B cell (primary cell): ENCODE measurements around the gene LRRN4. TPM values are rescaled to one million over a fixed set of nuclear protein-coding genes. Genes with fewer than 3 reads are reported as not detected.

ENCODE experiments used
- ATAC-seq: fragments of 200-7000 bp; cut with Tn5 transposase; one replicate; pipeline ENCODE4 v1.10.0; 2021; ENCODE audit warnings: low read depth, mild to moderate bottlenecking, moderate number of reproducible peaks, moderate library complexity
- CTCF ChIA-PET: fragments of 350-600 bp; sonication (Branson Sonifier 250); formaldehyde crosslinking; loops from one replicate; lab custom pipeline; 2021; ENCODE audit warnings: antibody characterized with exemption, inconsistent platforms; lab: Charles Lee
- POLR2A ChIA-PET: fragments of 350-600 bp; sonication (Branson Sonifier 250); formaldehyde crosslinking; loops from one replicate; lab custom pipeline; 2021; ENCODE audit warnings: antibody characterized with exemption; lab: Charles Lee
- DNase-seq: peaks from one replicate; pipeline ENCODE4 v3.0.0; 2013
- H2AFZ ChIP-seq: 2 replicates; pipeline ENCODE4 v1.6.1; 2012; ENCODE audit warnings: mild to moderate bottlenecking, low read depth, low read length; ENCODE audit not compliant: insufficient read depth, poor library complexity, severe bottlenecking
- H3K27ac ChIP-seq, 2 donors: 1 replicate in 1 of 2; 2 replicates in 1 of 2; pipeline ENCODE4 v1.5.1; 2012 to 2013; ENCODE audit warnings: low read length in 2 of 2, mild to moderate bottlenecking in 2 of 2, moderate library complexity in 1 of 2
- H3K27me3 ChIP-seq, 4 experiments: fragments of 200-600 bp in 1 of 4; sonication (generic) in 1 of 4; replicated peaks in 1 of 4; 1 replicate in 2 of 4; 2 replicates in 2 of 4; pipeline versions ENCODE4 v1.6.1 to v1.7.0; 2013 to 2016; ENCODE audit warnings: low read length in 3 of 4, mild to moderate bottlenecking in 2 of 4, mixed read lengths in 1 of 4, moderate library complexity in 1 of 4; ENCODE audit not compliant: insufficient read depth in 4 of 4, control insufficient read depth in 3 of 4; ENCODE audit errors: control extremely low read depth in 1 of 4
- H3K36me3 ChIP-seq, 2 experiments: replicated peaks in 1 of 2; 1 replicate in 1 of 2; 2 replicates in 1 of 2; pipeline versions ENCODE4 v1.6.1 to v1.7.1; 2013; ENCODE audit warnings: low read length in 1 of 2; ENCODE audit not compliant: insufficient read depth in 2 of 2, control insufficient read depth in 1 of 2; ENCODE audit errors: control extremely low read depth in 1 of 2, extremely low read depth in 1 of 2
- H3K4me1 ChIP-seq, 2 donors: fragments of 200-600 bp in 1 of 2; sonication (generic) in 1 of 2; 1 replicate in 1 of 2; 2 replicates in 1 of 2; pipeline versions ENCODE4 v1.5.1 to v1.6.1; 2013 to 2017; ENCODE audit warnings: low read length in 2 of 2; ENCODE audit not compliant: control insufficient read depth in 2 of 2, insufficient read depth in 2 of 2
- H3K4me2 ChIP-seq: replicated peaks from 2 replicates; pipeline ENCODE3; 2012; ENCODE audit warnings: mild to moderate bottlenecking, low read depth, low read length; ENCODE audit not compliant: poor library complexity, severe bottlenecking
- H3K4me3 ChIP-seq, 5 experiments: fragments of 200-600 bp in 1 of 5; sonication (generic) in 1 of 5; 1 replicate in 3 of 5; 2 replicates in 2 of 5; pipeline versions ENCODE4 v1.5.1 to v1.7.0; 2011 to 2016; ENCODE audit warnings: low read length in 4 of 5, mild to moderate bottlenecking in 4 of 5, low read depth in 2 of 5, control low read depth in 1 of 5, moderate library complexity in 1 of 5; ENCODE audit not compliant: insufficient read depth in 1 of 5; ENCODE audit errors: control extremely low read depth in 1 of 5, extremely low read depth in 1 of 5
- H3K79me2 ChIP-seq: fragments of 200-600 bp; sonication (generic); one replicate; pipeline ENCODE4 v1.6.0; 2016; ENCODE audit warnings: low read length; ENCODE audit not compliant: control insufficient read depth, insufficient read depth
- H3K9ac ChIP-seq: fragments of 200-600 bp; sonication (generic); 2 replicates; pipeline ENCODE4 v1.6.1; 2017; ENCODE audit warnings: mild to moderate bottlenecking, low read length, moderate library complexity
- H3K9me3 ChIP-seq, 3 donors: one replicate each; pipeline versions ENCODE4 v1.6.1 to v1.7.1; 2013; ENCODE audit warnings: low read length in 2 of 3; ENCODE audit not compliant: control insufficient read depth in 2 of 3, insufficient read depth in 1 of 3; ENCODE audit errors: control extremely low read depth in 1 of 3
- H4K20me1 ChIP-seq: 2 replicates; pipeline ENCODE4 v1.6.0; 2012; ENCODE audit warnings: mild to moderate bottlenecking, low read length; ENCODE audit not compliant: insufficient read depth, control insufficient read depth, poor library complexity, severe bottlenecking
- H3K27ac Mint-ChIP-seq: one replicate; pipeline ENCODE4 v1.8.0; 2021; ENCODE audit warnings: mixed read lengths
- H3K27me3 Mint-ChIP-seq: one replicate; pipeline ENCODE4 v1.8.0; 2021; ENCODE audit warnings: mixed read lengths
- H3K4me1 Mint-ChIP-seq: one replicate; pipeline ENCODE4 v1.8.0; 2021; ENCODE audit warnings: mixed read lengths
- H3K4me3 Mint-ChIP-seq: one replicate; pipeline ENCODE4 v1.8.0; 2021; ENCODE audit warnings: mixed read lengths
- H3K9me3 Mint-ChIP-seq: one replicate; pipeline ENCODE4 v1.8.0; 2022; ENCODE audit warnings: mixed read lengths; ENCODE audit not compliant: insufficient read depth
- CTCF ChIP-seq: fragments of 200-600 bp; IDR thresholded peaks from one replicate; pipeline ENCODE4 v1.8.0; 2022; ENCODE audit warnings: antibody characterized with exemption, mild to moderate bottlenecking
- EZH2 ChIP-seq: IDR thresholded peaks from 2 replicates; pipeline ENCODE4 v1.6.1; 2012; ENCODE audit warnings: borderline replicate concordance, low read depth, mild to moderate bottlenecking, moderate library complexity, low read length; ENCODE audit not compliant: insufficient read depth, poor library complexity, severe bottlenecking
- WGBS: methylation state at CpG from one replicate; pipeline ENCODE4 v1.1.5; 2013; ENCODE audit warnings: missing lambda C conversion rate; ENCODE audit not compliant: insufficient coverage; 5-methylcytosine and 5-hydroxymethylcytosine counted together
- intact Hi-C: fragments of 100-400 bp; cut with micrococcal nuclease; formaldehyde crosslinking; loops from one replicate; pipeline ENCODE4 v1.10.0; 2022
- polyA plus RNA-seq: library from polyadenylated mRNA; depleted of rRNA; stranded (reverse); fragments of >200 nt; gene quantifications from 2 replicates; pipeline ENCODE4 v1.2.3, GENCODE V29; 2012
- total RNA-seq, 2 donors: library from RNA; stranded (reverse); fragments of 120-200 nt in 1 of 2; gene quantifications; 1 replicate in 1 of 2; 2 replicates in 1 of 2; pipeline versions ENCODE4 v1.2.3 to v1.2.4, GENCODE V29; 2013 to 2022

LRRN4 gene
- total and polyA plus RNA-seq, 2 donors (not counting 1 experiment from before 2014, with no cell fraction given) = not detected

GRCh38 chr20:6030453-6031080 is 23.3 kb downstream of the LRRN4 start:
- no peaks in the 10 kb centered on the region for H3K4me1 Mint-ChIP-seq
- POLR2A ChIA-PET = no interaction called here
- no peak overlapping the region for H3K27ac ChIP-seq
- CTCF ChIA-PET = no interaction called here
- 100% methylated on average over 1 of the region's 6 CpGs for WGBS
- H4K20me1 ChIP-seq = no peaks in the 10 kb centered on the region
- TF ChIP-seq CTCF (no peak), EZH2 (no peak)
- no peak overlapping the region for H3K4me3 Mint-ChIP-seq
- H3K4me1 ChIP-seq = no peaks in the 10 kb centered on the region
- no peak overlapping the region for H2AFZ ChIP-seq
- H3K27me3 Mint-ChIP-seq = no peaks in the 10 kb centered on the region
- no peak overlapping the region for H3K9ac ChIP-seq
- no peaks in the 10 kb centered on the region for H3K27me3 ChIP-seq
- peaks cover under 1% of the 10 kb centered on the region for H3K9me3 Mint-ChIP-seq
- no peak overlapping the region for H3K27ac Mint-ChIP-seq
- H3K79me2 ChIP-seq = peaks cover 3% of the 10 kb centered on the region
- ATAC-seq (no peak), DNase-seq (no peak)
- H3K4me2 ChIP-seq = no peak overlapping the region
- intact Hi-C loops = no loop called here
- no peaks in the 10 kb centered on the region for H3K9me3 ChIP-seq
- peaks cover 0 to 35% of the 10 kb centered on the region in 2 experiments for H3K36me3 ChIP-seq
- H3K4me3 ChIP-seq = no peak overlapping the region

GRCh38 chr20:6029538-6029937 is 24.3 kb downstream of the LRRN4 start:
- H3K4me1 Mint-ChIP-seq = no peaks in the 10 kb centered on the region
- peaks cover 3% of the 10 kb centered on the region for H3K79me2 ChIP-seq

More at GRCh38 chr20:6029538-6029937, 24.3 kb downstream of the LRRN4 start:
- Histone ChIP-seq H4K20me1 (no peaks in the 10 kb centered on the region), H2AFZ (no peak overlapping the region), H3K36me3 (peaks cover 6 to 33% of the 10 kb centered on the region in 2 experiments), H3K4me2 (no peak overlapping the region), H3K9me3 (peaks cover 0 to 3% (median 0%) of the 10 kb centered on the region in 3 donors), H3K4me1 (no peaks in the 10 kb centered on the region), H3K9ac (no peak overlapping the region), H3K27me3 (no peaks in the 10 kb centered on the region), H3K27ac (no peak overlapping the region), H3K4me3 (no peak overlapping the region)
- no peaks in the 10 kb centered on the region for H3K27me3 Mint-ChIP-seq
- CTCF ChIA-PET = no interaction called here
- ATAC-seq (no peak), DNase-seq (no peak)
- 84% methylated on average over 4 of the region's 6 CpGs for WGBS
- intact Hi-C loops = no loop called here
- POLR2A ChIA-PET = no interaction called here
- H3K9me3 Mint-ChIP-seq = peaks cover 4% of the 10 kb centered on the region
- no peak overlapping the region for H3K27ac Mint-ChIP-seq
- TF ChIP-seq CTCF = no peak
- H3K4me3 Mint-ChIP-seq = no peak overlapping the region
